HepG2 (cell line): ENCODE data around the gene C16orf87. TPM values are rescaled to one million over a fixed set of nuclear protein-coding genes. Genes with fewer than 3 reads are reported as not detected.

Source experiments
- CBX5 ChIP-seq: sonication (generic); formaldehyde crosslinking; IDR thresholded peaks from 2 replicates; pipeline ENCODE4 v1.4.0; 2020; ENCODE audit warnings: missing genetic modification reagents, borderline replicate concordance
- CEBPB ChIP-seq: IDR thresholded peaks from 2 replicates; pipeline ENCODE4 v1.6.1; 2011; ENCODE audit warnings: low read depth, low read length, improper control_type of control experiment, borderline replicate concordance
- CHCHD3 ChIP-seq: sonication (generic); formaldehyde crosslinking; IDR thresholded peaks from 2 replicates; pipeline ENCODE4 v1.8.0; 2022; ENCODE audit warnings: mild to moderate bottlenecking, missing genetic modification reagents, moderate library complexity
- EZH2 ChIP-seq: conservative IDR thresholded peaks from 2 replicates; pipeline ENCODE4 v1.6.1; 2012; ENCODE audit warnings: mild to moderate bottlenecking, low read depth, low read length, moderate library complexity
- PHF5A ChIP-seq: IDR thresholded peaks from one replicate; pipeline ENCODE4 v1.6.1; 2018; ENCODE audit warnings: low read depth, missing genetic modification reagents; ENCODE audit not compliant: unreplicated experiment
- RFXAP ChIP-seq: sonication (generic); formaldehyde crosslinking; IDR thresholded peaks from 2 replicates; pipeline ENCODE4 v1.4.0; 2020; ENCODE audit warnings: missing genetic modification reagents, borderline replicate concordance
- SOX6 ChIP-seq, 2 experiments: fragments of 450-650 bp in 1 of 2; sonication (generic) in 1 of 2; formaldehyde crosslinking in 1 of 2; IDR thresholded peaks; 2 replicates each; pipeline versions ENCODE4 v1.4.0 to v1.6.1; 2017 to 2020; ENCODE audit warnings: antibody characterized with exemption in 1 of 2, mild to moderate bottlenecking in 1 of 2, missing genetic modification reagents in 1 of 2
- TGIF2 ChIP-seq: IDR thresholded peaks from 2 replicates; pipeline ENCODE4 v1.6.1; 2016; ENCODE audit warnings: control low read depth, missing compliant biosample characterization
- XRCC5 ChIP-seq: fragments of 200-400 bp; formaldehyde crosslinking; optimal IDR thresholded peaks from 2 replicates; pipeline ENCODE3; 2017; ENCODE audit warnings: mild to moderate bottlenecking, low read length
- YY1 ChIP-seq: IDR thresholded peaks from 2 replicates; pipeline ENCODE4 v1.6.1; 2011; ENCODE audit warnings: low read length, low read depth, moderate library complexity, mild to moderate bottlenecking; ENCODE audit not compliant: insufficient read depth, insufficient replicate concordance
- ZNF558 ChIP-seq: sonication (generic); formaldehyde crosslinking; IDR thresholded peaks from 2 replicates; pipeline ENCODE4 v1.9.0; 2022; ENCODE audit warnings: mild to moderate bottlenecking, missing genetic modification reagents, borderline replicate concordance
- ZNF615 ChIP-seq: sonication (generic); formaldehyde crosslinking; IDR thresholded peaks from 2 replicates; pipeline ENCODE4 v1.5.0; 2020; ENCODE audit warnings: mild to moderate bottlenecking, missing genetic modification reagents, borderline replicate concordance
- ZNF878 ChIP-seq: sonication (generic); formaldehyde crosslinking; IDR thresholded peaks from 2 replicates; pipeline ENCODE4 v1.8.1; 2023; ENCODE audit warnings: mild to moderate bottlenecking, missing genetic modification reagents, moderate library complexity
- ZNF891 ChIP-seq: sonication (generic); formaldehyde crosslinking; IDR thresholded peaks from 2 replicates; pipeline ENCODE4 v1.5.0; 2020; ENCODE audit warnings: mild to moderate bottlenecking, missing genetic modification reagents
- polyA plus RNA-seq, 8 experiments: library from polyadenylated mRNA; depleted of rRNA in 3 of 8; stranded (reverse) in 7 of 8; unstranded in 1 of 8; fragments of >200 nt; fragmentation: Illumina TruSeq in 4 of 8; extraction: Trizol in 4 of 8; gene quantifications; 2 replicates each; pipeline versions ENCODE4 v1.2.1 to v1.2.3, GENCODE V29; 2011 to 2016; ENCODE audit warnings: low read depth in 4 of 8, missing spikeins in 1 of 8, mixed read lengths in 1 of 8; ENCODE audit not compliant: insufficient read depth in 1 of 8
- total RNA-seq, 5 experiments: library from RNA; depleted of rRNA; stranded (reverse); fragments of >200 nt; fragmentation: Illumina TruSeq; extraction: Trizol; gene quantifications; 2 replicates each; pipeline ENCODE4 v1.2.3, GENCODE V29; 2016; ENCODE audit warnings: low read depth in 1 of 5
- TF ChIP-seq, protein P1 (sequence below), 2 experiments: IDR thresholded peaks; 2 replicates each; pipeline ENCODE4 v1.6.1; 2011 to 2012; ENCODE audit warnings: low read length in 2 of 2, borderline replicate concordance in 1 of 2, low read depth in 1 of 2, mild to moderate bottlenecking in 1 of 2, moderate library complexity in 1 of 2
- TF ChIP-seq, protein P2 (sequence below): sonication (generic); formaldehyde crosslinking; IDR thresholded peaks from 2 replicates; pipeline ENCODE4 v1.5.0; 2020; ENCODE audit warnings: mild to moderate bottlenecking, missing genetic modification reagents, borderline replicate concordance

The C16orf87 gene
- total and polyA plus RNA-seq, 2 of the 13 experiments (the other 11 are each of a cell fraction or from before 2014, with no cell fraction given): 8.6 to 19.5 TPM

DNA sequence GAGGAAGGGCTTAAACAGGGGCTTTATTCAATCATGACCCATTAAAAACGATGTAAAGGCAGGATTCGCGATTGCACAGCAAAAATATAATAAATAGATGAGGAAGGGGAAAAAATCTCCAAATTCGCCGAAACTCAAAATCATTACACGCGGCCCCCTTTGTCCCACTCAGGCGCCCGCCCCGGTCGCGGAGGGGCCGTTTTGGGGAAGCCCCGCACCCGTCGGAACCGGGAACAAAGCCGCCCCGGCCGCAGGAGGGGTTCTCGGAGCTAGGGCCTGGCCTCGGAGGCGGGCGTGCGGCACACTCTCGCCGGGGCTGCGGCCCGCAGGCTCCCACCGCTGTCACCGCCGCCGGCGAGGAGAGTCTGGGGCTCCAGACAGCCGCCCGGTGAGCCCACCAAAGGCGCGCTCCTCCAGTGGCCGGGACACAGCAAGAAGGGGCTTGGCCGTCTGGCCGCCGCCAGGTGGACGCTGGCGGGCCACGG is 521 bp downstream of the C16orf87 start (continued):
- TF ChIP-seq, protein P1, sequence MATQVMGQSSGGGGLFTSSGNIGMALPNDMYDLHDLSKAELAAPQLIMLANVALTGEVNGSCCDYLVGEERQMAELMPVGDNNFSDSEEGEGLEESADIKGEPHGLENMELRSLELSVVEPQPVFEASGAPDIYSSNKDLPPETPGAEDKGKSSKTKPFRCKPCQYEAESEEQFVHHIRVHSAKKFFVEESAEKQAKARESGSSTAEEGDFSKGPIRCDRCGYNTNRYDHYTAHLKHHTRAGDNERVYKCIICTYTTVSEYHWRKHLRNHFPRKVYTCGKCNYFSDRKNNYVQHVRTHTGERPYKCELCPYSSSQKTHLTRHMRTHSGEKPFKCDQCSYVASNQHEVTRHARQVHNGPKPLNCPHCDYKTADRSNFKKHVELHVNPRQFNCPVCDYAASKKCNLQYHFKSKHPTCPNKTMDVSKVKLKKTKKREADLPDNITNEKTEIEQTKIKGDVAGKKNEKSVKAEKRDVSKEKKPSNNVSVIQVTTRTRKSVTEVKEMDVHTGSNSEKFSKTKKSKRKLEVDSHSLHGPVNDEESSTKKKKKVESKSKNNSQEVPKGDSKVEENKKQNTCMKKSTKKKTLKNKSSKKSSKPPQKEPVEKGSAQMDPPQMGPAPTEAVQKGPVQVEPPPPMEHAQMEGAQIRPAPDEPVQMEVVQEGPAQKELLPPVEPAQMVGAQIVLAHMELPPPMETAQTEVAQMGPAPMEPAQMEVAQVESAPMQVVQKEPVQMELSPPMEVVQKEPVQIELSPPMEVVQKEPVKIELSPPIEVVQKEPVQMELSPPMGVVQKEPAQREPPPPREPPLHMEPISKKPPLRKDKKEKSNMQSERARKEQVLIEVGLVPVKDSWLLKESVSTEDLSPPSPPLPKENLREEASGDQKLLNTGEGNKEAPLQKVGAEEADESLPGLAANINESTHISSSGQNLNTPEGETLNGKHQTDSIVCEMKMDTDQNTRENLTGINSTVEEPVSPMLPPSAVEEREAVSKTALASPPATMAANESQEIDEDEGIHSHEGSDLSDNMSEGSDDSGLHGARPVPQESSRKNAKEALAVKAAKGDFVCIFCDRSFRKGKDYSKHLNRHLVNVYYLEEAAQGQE (IDR thresholded peaks at IDR 0.05; ENCODE audit: borderline replicate concordance in 1 of 2, low read depth in 1 of 2, low read length in 2 of 2): 0 out of 4 replicates have a peak, but pooled peaks of 1 of the 2 experiments have one; percentile 8
- TF ChIP-seq EZH2 (no peak), XRCC5 (peak; percentile 66), ZNF891 (CRISPR knock-in tag) (0 out of 2 replicates have a peak, but pooled peaks have one; percentile 59), YY1 (no peak), ZNF615 (CRISPR knock-in tag) (no peak), TGIF2 (CRISPR knock-in tag) (no peak; the same call in 1 of the 2 replicates), PHF5A (CRISPR knock-in tag) (no peak), ZNF558 (CRISPR knock-in tag) (0 out of 2 replicates have a peak, but pooled peaks have one; percentile 36), CHCHD3 (CRISPR knock-in tag) (0 out of 2 replicates have a peak, but pooled peaks have one; percentile 15), CEBPB (no peak), CBX5 (CRISPR knock-in tag) (no peak), RFXAP (CRISPR knock-in tag) (0 out of 2 replicates have a peak, but pooled peaks have one; percentile 26), ZNF878 (0 out of 2 replicates have a peak, but pooled peaks have one; percentile 21), SOX6 (IDR thresholded peaks at IDR 0.05) (no peak), SOX6 (CRISPR knock-in tag; IDR thresholded peaks at IDR 0.05) (0 out of 2 replicates have a peak, but pooled peaks have one; percentile 19)
- TF ChIP-seq, protein P2, sequence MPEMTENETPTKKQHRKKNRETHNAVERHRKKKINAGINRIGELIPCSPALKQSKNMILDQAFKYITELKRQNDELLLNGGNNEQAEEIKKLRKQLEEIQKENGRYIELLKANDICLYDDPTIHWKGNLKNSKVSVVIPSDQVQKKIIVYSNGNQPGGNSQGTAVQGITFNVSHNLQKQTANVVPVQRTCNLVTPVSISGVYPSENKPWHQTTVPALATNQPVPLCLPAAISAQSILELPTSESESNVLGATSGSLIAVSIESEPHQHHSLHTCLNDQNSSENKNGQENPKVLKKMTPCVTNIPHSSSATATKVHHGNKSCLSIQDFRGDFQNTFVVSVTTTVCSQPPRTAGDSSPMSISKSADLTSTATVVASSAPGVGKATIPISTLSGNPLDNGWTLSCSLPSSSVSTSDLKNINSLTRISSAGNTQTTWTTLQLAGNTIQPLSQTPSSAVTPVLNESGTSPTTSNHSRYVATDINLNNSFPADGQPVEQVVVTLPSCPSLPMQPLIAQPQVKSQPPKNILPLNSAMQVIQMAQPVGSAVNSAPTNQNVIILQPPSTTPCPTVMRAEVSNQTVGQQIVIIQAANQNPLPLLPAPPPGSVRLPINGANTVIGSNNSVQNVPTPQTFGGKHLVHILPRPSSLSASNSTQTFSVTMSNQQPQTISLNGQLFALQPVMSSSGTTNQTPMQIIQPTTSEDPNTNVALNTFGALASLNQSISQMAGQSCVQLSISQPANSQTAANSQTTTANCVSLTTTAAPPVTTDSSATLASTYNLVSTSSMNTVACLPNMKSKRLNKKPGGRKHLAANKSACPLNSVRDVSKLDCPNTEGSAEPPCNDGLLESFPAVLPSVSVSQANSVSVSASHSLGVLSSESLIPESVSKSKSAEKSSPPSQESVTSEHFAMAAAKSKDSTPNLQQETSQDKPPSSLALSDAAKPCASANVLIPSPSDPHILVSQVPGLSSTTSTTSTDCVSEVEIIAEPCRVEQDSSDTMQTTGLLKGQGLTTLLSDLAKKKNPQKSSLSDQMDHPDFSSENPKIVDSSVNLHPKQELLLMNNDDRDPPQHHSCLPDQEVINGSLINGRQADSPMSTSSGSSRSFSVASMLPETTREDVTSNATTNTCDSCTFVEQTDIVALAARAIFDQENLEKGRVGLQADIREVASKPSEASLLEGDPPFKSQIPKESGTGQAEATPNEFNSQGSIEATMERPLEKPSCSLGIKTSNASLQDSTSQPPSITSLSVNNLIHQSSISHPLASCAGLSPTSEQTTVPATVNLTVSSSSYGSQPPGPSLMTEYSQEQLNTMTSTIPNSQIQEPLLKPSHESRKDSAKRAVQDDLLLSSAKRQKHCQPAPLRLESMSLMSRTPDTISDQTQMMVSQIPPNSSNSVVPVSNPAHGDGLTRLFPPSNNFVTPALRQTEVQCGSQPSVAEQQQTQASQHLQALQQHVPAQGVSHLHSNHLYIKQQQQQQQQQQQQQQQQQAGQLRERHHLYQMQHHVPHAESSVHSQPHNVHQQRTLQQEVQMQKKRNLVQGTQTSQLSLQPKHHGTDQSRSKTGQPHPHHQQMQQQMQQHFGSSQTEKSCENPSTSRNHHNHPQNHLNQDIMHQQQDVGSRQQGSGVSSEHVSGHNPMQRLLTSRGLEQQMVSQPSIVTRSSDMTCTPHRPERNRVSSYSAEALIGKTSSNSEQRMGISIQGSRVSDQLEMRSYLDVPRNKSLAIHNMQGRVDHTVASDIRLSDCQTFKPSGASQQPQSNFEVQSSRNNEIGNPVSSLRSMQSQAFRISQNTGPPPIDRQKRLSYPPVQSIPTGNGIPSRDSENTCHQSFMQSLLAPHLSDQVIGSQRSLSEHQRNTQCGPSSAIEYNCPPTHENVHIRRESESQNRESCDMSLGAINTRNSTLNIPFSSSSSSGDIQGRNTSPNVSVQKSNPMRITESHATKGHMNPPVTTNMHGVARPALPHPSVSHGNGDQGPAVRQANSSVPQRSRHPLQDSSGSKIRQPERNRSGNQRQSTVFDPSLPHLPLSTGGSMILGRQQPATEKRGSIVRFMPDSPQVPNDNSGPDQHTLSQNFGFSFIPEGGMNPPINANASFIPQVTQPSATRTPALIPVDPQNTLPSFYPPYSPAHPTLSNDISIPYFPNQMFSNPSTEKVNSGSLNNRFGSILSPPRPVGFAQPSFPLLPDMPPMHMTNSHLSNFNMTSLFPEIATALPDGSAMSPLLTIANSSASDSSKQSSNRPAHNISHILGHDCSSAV (CRISPR knock-in tag): no peak
